Effector memory CD8-positive, alpha-beta T cell (primary cell): Measurements from ENCODE around the gene ARPC4.

Source experiments
- ATAC-seq: fragments of 150-1000 bp; cut with Tn5 transposase; replicated peaks from 2 replicates; pipeline ENCODE4 v1.10.0; 2021; ENCODE audit warnings: mild to moderate bottlenecking, moderate library complexity
- DNase-seq, 3 experiments: peaks; one replicate each; pipeline ENCODE4 v3.0.0; 2021
- H3K27ac Mint-ChIP-seq, 2 donors: one replicate each; pipeline ENCODE4 v1.8.0; 2022; ENCODE audit warnings: mild to moderate bottlenecking in 2 of 2, mixed read lengths in 2 of 2, moderate library complexity in 2 of 2
- H3K27me3 Mint-ChIP-seq, 2 donors: one replicate each; pipeline ENCODE4 v1.8.0; 2022; ENCODE audit warnings: mixed read lengths in 2 of 2
- H3K36me3 Mint-ChIP-seq: one replicate; pipeline ENCODE4 v1.8.0; 2022; ENCODE audit warnings: mild to moderate bottlenecking, moderate library complexity, mixed read lengths; ENCODE audit not compliant: insufficient read depth
- H3K4me1 Mint-ChIP-seq, 2 donors: one replicate each; pipeline ENCODE4 v1.8.0; 2022; ENCODE audit warnings: low read depth in 2 of 2, mixed read lengths in 2 of 2
- H3K4me3 Mint-ChIP-seq, 2 donors: one replicate each; pipeline ENCODE4 v1.8.0; 2022; ENCODE audit warnings: mild to moderate bottlenecking in 2 of 2, mixed read lengths in 2 of 2, moderate library complexity in 2 of 2
- H3K9me3 Mint-ChIP-seq, 2 donors: one replicate each; pipeline ENCODE4 v1.8.0; 2022; ENCODE audit warnings: mixed read lengths in 2 of 2

Gene ARPC4

GRCh38 chr3:9806688-9807589 is 14.1 kb downstream of the ARPC4 start:
- Mint-ChIP-seq H3K4me1 (peaks cover 51 to 57% of the 10 kb centered on the region in 2 donors), H3K4me3 (no peak overlapping the region), H3K27me3 (no peaks in the 10 kb centered on the region), H3K36me3 (peaks cover 65% of the 10 kb centered on the region), H3K27ac (peak overlapping the region; percentile 75 to 80), H3K9me3 (no peaks in the 10 kb centered on the region)
- no peak for DNase-seq
- ATAC-seq, result no peak

GRCh38 chr3:9807981-9808344 is 15.1 kb downstream of the ARPC4 start:
- Mint-ChIP-seq H3K4me3 (peak overlapping the region; percentile 90 to 94), H3K9me3 (no peaks in the 10 kb centered on the region), H3K4me1 (peaks cover 51 to 54% of the 10 kb centered on the region in 2 donors), H3K36me3 (peaks cover 55% of the 10 kb centered on the region), H3K27me3 (no peaks in the 10 kb centered on the region), H3K27ac (peak overlapping the region; percentile 98 to 99)
- no peak for ATAC-seq
- DNase-seq, result no peak

- DNase-seq, result peak; percentile 32 to 35 (median 32)
- Mint-ChIP-seq H3K27ac (peak overlapping the region; percentile 98 to 99), H3K9me3 (no peaks in the 10 kb centered on the region), H3K36me3 (peaks cover 53% of the 10 kb centered on the region), H3K27me3 (no peaks in the 10 kb centered on the region), H3K4me1 (peaks cover 48 to 49% of the 10 kb centered on the region in 2 donors), H3K4me3 (peak overlapping the region; percentile 90 to 94)
- ATAC-seq, result peak; percentile 68
Measured at GRCh38 chr3:9808345-9809037, 15.6 kb downstream of the ARPC4 start.

GRCh38 chr3:9809239-9809614 is 16.3 kb downstream of the ARPC4 start:
- peaks cover 46% of the 10 kb centered on the region for H3K36me3 Mint-ChIP-seq
- H3K4me3 Mint-ChIP-seq, result peak overlapping the region; percentile 90 to 94
- no peak for ATAC-seq
- peak overlapping the region; percentile 98 to 99 for H3K27ac Mint-ChIP-seq
- no peaks in the 10 kb centered on the region for H3K27me3 Mint-ChIP-seq
- H3K4me1 Mint-ChIP-seq, result peaks cover 45 to 46% of the 10 kb centered on the region in 2 donors
- DNase-seq, result no peak
- no peaks in the 10 kb centered on the region for H3K9me3 Mint-ChIP-seq

GRCh38 chr3:9809615-9810432 is 16.9 kb downstream of the ARPC4 start, which contains the start of gene TTLL3:
TTLL3 (plus strand) TSS chr3:9810262; CDS start chr3:9810662, 400 bp downstream.
- Mint-ChIP-seq H3K27ac (peak within 1 kb of the TSS; percentile 98 to 99), H3K36me3 (peaks cover 40% of the 10 kb centered on the region), H3K9me3 (no peaks in the 10 kb centered on the region), H3K27me3 (no peaks in the 10 kb centered on the region), H3K4me3 (peak within 1 kb of the TSS; percentile 90 to 94), H3K4me1 (peaks cover 45 to 46% of the 10 kb centered on the region in 2 donors)
- DNase-seq (peak; percentile 25 to 30 (median 26)), ATAC-seq (peak; percentile 70)

- Mint-ChIP-seq H3K36me3 (peaks cover 34% of the 10 kb centered on the region), H3K4me3 (peak overlapping the region; percentile 90 to 94), H3K9me3 (no peaks in the 10 kb centered on the region), H3K27ac (peak overlapping the region; percentile 33 to 99), H3K27me3 (no peaks in the 10 kb centered on the region), H3K4me1 (peaks cover 44% of the 10 kb centered on the region in 2 donors)
- no peak for DNase-seq
- ATAC-seq, result no peak
Measured at GRCh38 chr3:9810433-9810770, 17.5 kb downstream of the ARPC4 start.

- Mint-ChIP-seq H3K9me3 (no peaks in the 10 kb centered on the region), H3K4me3 (peak overlapping the region; percentile 90 to 94), H3K4me1 (peaks cover 40 to 42% of the 10 kb centered on the region in 2 donors), H3K27me3 (no peaks in the 10 kb centered on the region), H3K36me3 (peaks cover 30% of the 10 kb centered on the region), H3K27ac (peak overlapping the region; percentile 33 to 99)
- ATAC-seq (no peak), DNase-seq (no peak)
Measured at GRCh38 chr3:9810846-9811245, 18.0 kb downstream of the ARPC4 start.

- peak overlapping the region in 1 of 2 donors; percentile 63 for H3K27ac Mint-ChIP-seq
- no peaks in the 10 kb centered on the region for H3K27me3 Mint-ChIP-seq
- no peak for ATAC-seq
- H3K36me3 Mint-ChIP-seq, result peaks cover 17% of the 10 kb centered on the region
- no peak for DNase-seq
- peaks cover 30 to 32% of the 10 kb centered on the region in 2 donors for H3K4me1 Mint-ChIP-seq
- no peaks in the 10 kb centered on the region for H3K9me3 Mint-ChIP-seq
- no peak overlapping the region for H3K4me3 Mint-ChIP-seq
Measured at GRCh38 chr3:9812870-9813483, 20.1 kb downstream of the ARPC4 start.

GRCh38 chr3:9815986-9816385 is 23.1 kb downstream of the ARPC4 start:
- Mint-ChIP-seq H3K4me3 (no peak overlapping the region), H3K27ac (no peak overlapping the region), H3K36me3 (peaks cover 13% of the 10 kb centered on the region), H3K9me3 (no peaks in the 10 kb centered on the region), H3K27me3 (no peaks in the 10 kb centered on the region), H3K4me1 (peaks cover 5 to 8% of the 10 kb centered on the region in 2 donors)
- ATAC-seq, result no peak
- DNase-seq, result no peak

- H3K36me3 Mint-ChIP-seq, result peaks cover 10% of the 10 kb centered on the region
- H3K27ac Mint-ChIP-seq, result peak overlapping the region in 1 of 2 donors; percentile 72
- H3K4me1 Mint-ChIP-seq, result peaks cover 0 to 2% of the 10 kb centered on the region in 2 donors
- no peak overlapping the region for H3K4me3 Mint-ChIP-seq
- no peaks in the 10 kb centered on the region for H3K27me3 Mint-ChIP-seq
- no peak for ATAC-seq
- H3K9me3 Mint-ChIP-seq, result no peaks in the 10 kb centered on the region
- no peak for DNase-seq
Measured at GRCh38 chr3:9817436-9817835, 24.6 kb downstream of the ARPC4 start.

- Mint-ChIP-seq H3K27ac (peak overlapping the region in 1 of 2 donors; percentile 10), H3K4me3 (no peak overlapping the region), H3K27me3 (no peaks in the 10 kb centered on the region), H3K4me1 (peaks cover under 1 to 2% of the 10 kb centered on the region in 2 donors), H3K9me3 (no peaks in the 10 kb centered on the region), H3K36me3 (peaks cover 6% of the 10 kb centered on the region)
- DNase-seq, result no peak
- no peak for ATAC-seq
Measured at GRCh38 chr3:9818666-9819335, 25.9 kb downstream of the ARPC4 start.

GRCh38 chr3:9820543-9820942 is 27.7 kb downstream of the ARPC4 start:
- Mint-ChIP-seq H3K36me3 (peaks cover 6% of the 10 kb centered on the region), H3K4me3 (no peak overlapping the region), H3K4me1 (peaks cover 2 to 3% of the 10 kb centered on the region in 2 donors), H3K27me3 (no peaks in the 10 kb centered on the region), H3K9me3 (no peaks in the 10 kb centered on the region), H3K27ac (no peak overlapping the region)
- ATAC-seq (no peak), DNase-seq (no peak)
